Activated T-helper 1 cell treated with Interleukin-2 at 50 U/mL for 16 hours (primary cell): ENCODE measurements around the gene HOXB7.

Source experiments
- DNase-seq: peaks from one replicate; pipeline ENCODE4 v3.0.0-alpha.2; 2020; ENCODE audit warnings: low read depth

Gene HOXB7

DNA sequence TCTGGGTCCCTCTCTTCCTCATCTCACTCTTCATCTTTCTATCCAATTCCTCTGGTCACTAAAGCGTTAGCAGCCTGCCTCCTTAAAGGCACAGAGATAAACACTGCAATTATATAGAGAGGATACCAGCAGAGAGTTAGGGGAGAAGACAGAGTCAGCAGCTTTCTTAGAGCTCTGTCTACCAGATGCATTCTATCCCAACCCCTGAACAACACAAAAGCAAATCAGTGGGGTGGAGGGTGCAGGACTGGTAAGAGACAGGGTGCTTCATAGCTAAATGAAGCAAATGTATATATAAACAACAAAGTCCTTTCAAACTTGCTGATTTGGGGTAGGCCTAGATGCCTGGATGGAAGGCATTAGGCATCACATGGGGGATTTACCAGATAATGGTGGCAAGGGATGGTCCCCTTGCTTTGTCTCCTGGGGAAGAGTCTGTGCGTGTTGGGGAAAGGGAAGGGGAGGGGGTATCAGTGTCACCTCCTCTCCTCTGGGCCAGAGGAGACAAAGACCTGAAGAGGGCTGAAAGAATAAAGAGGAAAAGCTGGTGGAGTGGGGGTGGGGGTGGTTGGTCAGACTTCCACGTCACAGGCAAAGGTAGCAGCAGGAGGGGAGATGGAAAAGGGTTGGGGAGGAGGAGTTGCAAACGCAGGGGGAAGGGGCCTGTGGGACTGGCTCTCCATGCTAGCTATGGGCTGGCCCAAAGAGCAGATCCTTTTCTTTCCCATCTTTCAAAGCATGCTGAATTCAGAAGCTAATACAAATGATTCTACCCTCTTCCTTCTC is 44.7 kb downstream of the HOXB7 start:
- no peak for DNase-seq

DNA sequence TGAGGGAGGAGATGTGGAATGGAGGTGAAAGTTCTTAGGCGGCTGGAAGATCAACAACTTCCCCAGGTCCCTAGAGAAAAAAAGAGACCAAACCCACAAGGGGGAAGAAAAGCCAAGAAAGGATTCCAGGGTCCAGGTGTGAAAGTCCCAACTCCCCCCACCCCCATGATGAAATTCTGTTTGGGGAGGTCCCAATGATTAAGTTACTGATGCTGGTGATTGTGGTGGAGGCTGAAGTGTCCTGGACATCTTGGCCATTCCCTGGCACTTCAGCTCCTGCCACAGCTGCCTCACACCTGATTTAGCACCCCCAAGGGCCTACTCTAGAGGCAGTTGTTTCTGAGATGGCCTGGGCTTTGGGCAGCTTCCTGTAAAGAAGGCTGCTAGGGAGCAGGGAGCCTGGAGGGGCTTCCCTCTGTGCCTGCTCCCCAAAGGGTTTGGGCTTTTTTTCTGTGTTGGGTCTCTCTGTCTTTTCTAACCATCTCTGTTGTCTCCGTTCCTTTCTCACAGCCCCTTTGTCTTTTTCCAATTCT is 45.7 kb downstream of the HOXB7 start:
- DNase-seq = no peak

DNA sequence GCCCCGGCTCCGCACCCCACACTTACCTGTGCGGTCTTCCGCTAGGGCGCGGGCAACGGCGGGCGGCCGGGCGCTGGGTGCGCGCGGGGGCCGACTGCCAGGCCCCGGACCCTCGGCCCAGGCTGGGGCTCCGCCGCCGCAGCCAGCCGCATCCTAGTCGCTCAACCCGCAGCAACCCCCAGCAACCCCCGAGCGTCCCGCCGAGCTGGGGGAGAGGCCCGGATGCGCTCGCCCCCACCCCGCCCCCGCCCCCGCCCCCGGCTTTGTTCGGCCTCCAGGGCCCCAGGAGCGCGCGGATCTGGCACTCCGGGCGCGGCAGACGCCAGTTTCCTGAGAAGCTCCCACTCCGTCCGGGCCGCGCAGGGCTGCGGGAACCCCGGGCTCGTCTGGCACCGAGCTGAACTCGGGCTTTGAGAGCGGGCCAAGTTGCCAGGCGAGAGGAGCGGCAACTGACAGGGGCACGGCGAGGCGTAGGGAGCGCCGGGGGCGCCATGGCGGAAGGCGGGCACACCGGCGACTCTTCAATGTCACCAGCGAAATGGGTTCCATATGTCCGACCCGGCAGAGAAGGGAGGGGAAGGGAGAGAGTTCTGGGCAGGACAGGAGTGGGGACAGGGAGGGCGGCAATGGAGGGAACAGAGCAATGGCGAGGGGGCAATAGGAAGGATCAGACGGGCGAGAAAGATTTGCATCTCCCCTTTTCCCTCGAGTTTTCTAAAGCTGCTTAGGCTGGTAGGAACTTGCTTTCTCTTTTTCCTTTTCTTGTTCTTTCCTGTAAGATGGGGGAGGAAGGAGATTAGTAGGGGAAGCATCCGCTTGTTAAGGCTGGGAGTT is 46.4 kb downstream of the HOXB7 start:
- DNase-seq = no peak

DNA sequence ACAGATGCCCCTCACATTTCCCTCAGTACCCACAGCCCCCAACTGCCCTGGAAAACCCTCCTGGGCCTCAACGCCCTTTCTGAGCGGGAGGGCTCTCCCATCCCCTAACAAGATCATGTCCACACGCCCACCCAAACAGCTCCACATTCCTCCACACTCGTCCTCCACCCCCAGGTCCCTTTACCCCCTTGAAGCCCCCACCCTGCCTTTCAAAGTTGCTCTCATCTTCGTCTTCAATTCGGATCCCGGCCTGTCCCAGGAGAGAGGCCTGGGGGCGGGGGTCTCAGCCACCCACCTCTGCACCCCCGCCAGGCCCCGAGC is 47.0 kb downstream of the HOXB7 start:
- no peak for DNase-seq

DNA sequence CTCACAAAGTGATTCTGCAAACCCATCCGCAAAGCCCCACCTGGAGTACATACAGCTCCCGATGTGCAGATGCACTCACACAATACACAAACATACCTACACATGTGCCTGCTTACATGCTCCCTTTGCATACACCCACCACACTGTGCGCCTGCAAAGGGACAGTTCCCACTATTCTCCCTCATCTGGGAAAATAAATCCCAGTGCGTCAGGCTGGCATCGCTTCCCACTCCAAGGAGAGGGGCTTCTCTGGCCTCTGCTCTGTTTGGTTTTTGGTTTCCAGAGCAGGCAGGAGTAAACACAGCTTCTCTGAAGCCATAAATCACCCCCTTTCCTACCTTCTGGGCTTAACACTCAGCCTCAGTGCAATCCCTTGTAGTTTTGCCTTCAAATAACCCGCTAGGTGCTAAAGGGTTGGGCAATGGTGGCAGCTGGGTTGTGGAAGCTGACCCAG is 47.4 kb downstream of the HOXB7 start:
- no peak for DNase-seq

DNA sequence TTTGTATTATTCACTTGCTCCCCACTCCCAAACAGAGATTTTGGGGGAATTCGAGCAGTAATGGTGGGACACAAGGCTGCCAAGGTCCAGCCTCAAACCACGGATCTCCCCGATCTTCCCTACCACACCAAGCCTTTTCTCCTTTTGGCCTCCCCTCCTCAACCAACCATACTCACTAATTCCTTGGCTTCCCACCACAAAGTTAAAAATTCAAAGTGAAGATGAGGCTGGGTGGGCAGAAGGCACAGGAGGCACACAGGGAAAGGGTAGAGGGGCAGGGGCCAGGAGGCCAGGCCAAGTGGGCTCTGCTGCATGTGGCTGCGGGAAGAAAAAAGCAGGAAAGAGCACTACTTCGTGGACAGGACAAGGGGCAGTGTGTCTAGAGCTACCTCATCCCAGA is 47.9 kb downstream of the HOXB7 start:
- DNase-seq = no peak

DNA sequence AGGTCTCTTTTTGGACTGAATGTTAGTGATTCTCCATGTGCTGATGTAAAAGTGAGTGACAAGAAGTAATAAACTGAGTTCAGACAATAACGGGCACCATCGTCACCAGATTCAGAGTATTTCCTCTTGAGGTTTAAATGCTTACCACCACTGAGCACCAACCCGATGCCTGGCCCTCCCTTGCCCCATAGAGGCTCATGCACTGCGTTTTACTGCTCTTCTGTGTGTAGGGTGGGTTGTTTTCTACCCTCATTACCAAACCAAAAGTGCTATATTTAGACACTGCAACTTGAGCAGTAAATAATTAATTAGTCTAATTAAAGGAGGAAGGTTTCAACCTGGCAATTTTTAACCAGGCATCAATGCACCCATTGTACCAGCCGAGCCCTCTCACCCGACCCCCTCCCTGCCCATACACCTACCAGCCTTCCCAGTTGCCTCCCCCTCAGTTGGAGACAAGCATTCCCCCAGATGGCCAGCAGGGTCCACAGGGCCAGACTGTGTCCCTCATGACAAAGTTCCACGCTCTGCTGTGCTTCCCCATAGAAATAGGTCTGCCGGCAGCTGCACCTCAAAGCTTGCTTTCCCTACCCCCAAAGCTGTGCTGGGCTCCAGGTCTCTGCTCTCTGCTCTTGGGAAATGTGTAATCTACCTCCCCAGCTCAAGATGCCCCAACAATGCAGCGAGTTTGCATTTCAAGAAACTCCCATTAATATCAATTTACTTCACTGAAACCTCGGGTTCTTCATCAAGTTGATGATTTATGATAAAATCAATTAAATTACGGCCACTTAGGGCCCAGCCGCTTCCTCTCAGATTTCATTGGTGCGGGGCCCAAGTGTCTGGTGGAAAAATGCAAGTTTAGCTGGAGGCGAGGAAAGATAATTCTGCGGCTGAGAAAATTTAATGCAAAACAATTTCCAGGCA is 48.7 kb downstream of the HOXB7 start:
- no peak for DNase-seq

DNA sequence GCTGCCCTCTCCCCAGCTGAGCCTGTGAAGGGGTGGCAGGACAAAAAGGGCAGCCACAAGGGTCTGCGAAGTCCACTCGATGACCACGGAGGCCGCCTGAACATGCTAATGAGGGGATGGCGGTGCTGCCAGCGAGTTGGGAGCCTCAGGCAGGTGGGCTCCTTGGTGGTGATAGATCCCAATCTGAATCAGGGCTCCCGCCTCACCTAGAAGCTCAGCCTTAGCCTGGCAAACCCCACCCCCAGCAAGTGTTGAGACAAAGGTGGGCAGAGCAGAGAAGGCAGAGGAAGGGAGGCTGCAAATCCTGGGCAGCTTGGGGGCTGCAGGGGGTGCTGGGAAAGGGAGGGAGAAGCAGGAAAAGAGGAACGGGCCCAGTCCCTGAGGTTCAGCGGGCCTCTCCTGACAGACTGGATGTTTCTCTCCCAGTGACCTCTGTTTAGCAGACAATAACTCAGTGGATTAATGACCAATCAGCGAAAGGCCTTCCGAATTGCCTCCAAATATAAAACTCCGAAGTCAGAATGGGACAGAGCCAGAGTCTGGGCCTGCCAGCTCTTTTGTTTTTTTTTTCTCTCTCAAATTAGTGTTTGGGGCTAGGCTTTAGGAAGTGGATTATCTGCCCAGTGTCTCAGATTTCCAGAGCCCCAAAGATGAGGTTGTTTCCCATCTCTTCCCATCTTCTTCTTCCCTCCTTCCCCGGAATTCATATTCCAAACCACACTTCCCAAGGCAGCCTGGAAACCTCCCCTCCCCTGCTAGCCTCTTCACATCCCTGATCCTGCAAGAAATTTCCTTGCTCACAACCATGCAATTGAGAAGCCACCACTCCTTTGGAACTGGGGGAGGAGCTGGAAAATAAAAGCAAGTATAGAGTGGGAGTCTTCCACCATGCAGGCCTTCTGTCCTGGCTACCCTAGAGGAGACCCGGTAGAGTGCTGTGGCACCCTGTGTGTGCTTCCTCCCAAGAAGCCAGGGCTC is 50.7 kb downstream of the HOXB7 start:
- DNase-seq = no peak

DNA sequence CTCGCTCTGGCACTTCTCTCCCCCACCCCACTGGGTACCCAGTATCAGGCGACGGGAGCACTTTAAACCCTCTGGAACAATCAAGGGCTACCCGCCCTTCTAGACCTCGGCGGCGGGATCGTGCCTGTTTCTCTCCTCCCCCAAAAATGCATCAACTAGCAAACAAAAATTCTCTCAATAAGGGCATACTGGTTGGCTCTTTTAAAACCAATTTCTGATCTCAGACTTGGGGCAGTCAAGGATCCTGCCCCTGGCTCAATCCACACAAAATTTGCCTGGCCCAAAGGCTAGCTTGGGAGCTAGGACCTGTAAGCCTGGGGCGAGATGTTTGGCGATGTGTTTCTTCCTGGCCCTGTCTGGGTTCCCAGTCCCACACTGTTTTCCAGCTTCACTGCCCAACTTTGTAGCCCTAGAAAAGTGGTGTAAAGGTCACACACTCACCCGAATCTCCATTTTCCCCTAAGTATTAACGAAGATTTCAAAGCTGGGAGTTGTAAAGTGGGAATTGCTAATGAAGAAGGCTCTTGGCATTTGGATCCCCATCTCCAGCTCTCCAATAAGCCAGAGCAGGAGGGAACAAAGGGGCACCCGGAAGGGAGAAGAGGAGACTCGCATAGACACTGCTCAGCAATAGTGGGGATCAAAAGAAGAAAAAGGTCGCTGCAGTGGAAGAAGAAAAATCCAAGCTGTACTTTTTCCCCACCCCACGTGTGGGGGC is 51.5 kb downstream of the HOXB7 start:
- no peak for DNase-seq

DNA sequence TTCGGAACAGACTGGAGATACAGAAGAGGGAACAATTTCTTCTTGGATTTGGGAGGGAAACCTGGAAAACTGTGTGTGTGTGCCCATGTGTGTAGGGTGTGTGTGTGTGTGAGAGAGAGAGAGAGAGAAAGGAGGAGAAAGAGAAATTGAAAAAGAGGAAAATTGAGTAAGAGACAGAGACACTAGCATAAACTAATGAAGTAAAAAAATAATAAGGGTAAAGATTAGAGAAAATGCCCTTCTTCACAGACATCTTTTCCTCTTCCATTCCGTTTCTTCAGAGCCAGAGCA is 52.0 kb downstream of the HOXB7 start:
- DNase-seq = no peak

DNA sequence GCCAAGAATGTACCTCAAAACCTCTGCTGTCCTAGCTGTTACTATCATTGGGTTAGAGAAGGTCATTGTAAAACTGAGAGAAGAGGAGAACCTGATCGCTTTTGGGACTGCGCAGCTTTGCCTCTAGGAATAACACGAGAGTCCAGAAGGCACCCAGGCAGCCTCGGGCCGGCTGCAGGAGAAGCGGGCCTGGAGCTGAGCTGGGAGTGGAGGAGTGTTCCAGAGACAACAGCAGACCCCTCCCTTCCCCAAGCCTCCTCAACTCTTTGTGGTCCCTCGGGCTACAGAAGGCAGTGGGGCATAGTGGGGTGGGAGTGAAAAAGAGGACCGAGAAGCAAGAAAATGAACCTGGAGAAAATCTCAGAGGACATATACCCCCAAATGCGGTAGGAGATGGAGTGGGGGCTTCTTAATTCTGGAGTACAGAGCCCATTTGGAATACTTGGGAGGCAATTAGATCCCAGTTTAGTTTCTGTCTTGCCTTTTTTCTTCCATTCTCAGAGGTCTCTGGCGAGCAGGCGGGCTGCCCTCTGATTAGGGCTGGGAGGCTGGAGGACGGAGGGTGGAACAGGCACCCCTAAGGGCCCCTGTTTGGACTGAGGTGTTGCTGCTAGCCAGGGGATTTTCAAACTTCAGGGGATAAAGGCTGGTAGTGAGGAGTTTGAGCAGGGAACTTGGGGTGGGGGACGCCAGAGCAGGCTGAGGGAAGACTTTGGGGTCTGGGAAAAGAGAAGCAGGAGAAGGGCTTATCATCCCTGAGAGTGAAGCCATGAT is 52.6 kb downstream of the HOXB7 start:
- no peak for DNase-seq
